GM23338 (cell line): Measurements from ENCODE around the gene CGA. TPM values are rescaled to one million over a fixed set of nuclear protein-coding genes. Genes with fewer than 3 reads are reported as not detected.

Experiments used
- ATAC-seq: fragments of 200-7000 bp; cut with Tn5 transposase; 3 replicates; pipeline ENCODE4 v1.9.1; 2020
- DNase-seq: peaks from one replicate; pipeline ENCODE4 v3.0.0-alpha.2; 2015; ENCODE audit warnings: low spot score
- H2AFZ ChIP-seq: fragments of 200-600 bp; sonication (generic); 2 replicates; pipeline ENCODE4 v1.8.0; 2016; ENCODE audit warnings: antibody characterized with exemption, mild to moderate bottlenecking, moderate library complexity
- H3F3A ChIP-seq: fragments of 200-600 bp; sonication (generic); replicated peaks from 2 replicates; pipeline ENCODE4 v1.8.0; 2017; ENCODE audit warnings: antibody characterized with exemption, mixed run types, low read depth
- H3K27ac ChIP-seq: fragments of 200-600 bp; sonication (generic); 2 replicates; pipeline ENCODE4 v1.6.1; 2016; ENCODE audit warnings: low read depth
- H3K27me3 ChIP-seq: fragments of 200-600 bp; sonication (generic); 2 replicates; pipeline ENCODE4 v1.8.0; 2016; ENCODE audit warnings: mild to moderate bottlenecking, mixed run types, moderate library complexity; ENCODE audit not compliant: insufficient read depth
- H3K36me3 ChIP-seq: fragments of 200-600 bp; sonication (generic); 2 replicates; pipeline ENCODE4 v1.8.0; 2016; ENCODE audit warnings: mild to moderate bottlenecking; ENCODE audit not compliant: insufficient read depth
- H3K4me1 ChIP-seq: fragments of 200-600 bp; sonication (generic); 2 replicates; pipeline ENCODE4 v1.8.0; 2016; ENCODE audit warnings: mild to moderate bottlenecking, moderate library complexity; ENCODE audit not compliant: insufficient read depth
- H3K4me2 ChIP-seq: fragments of 200-600 bp; sonication (generic); 2 replicates; pipeline ENCODE4 v1.7.1; 2017; ENCODE audit warnings: mixed run types
- H3K4me3 ChIP-seq: fragments of 200-600 bp; sonication (generic); 2 replicates; pipeline ENCODE4 v1.6.1; 2016; ENCODE audit warnings: mixed run types
- H3K79me2 ChIP-seq: fragments of 200-600 bp; sonication (generic); replicated peaks from 2 replicates; pipeline ENCODE4 v1.8.0; 2017; ENCODE audit warnings: mild to moderate bottlenecking; ENCODE audit not compliant: insufficient read depth
- H3K9me2 ChIP-seq: fragments of 200-600 bp; sonication (generic); 2 replicates; pipeline ENCODE4 v1.8.0; 2017; ENCODE audit not compliant: insufficient read depth
- H4K20me1 ChIP-seq: fragments of 200-600 bp; sonication (generic); replicated peaks from 2 replicates; pipeline ENCODE4 v1.8.0; 2017; ENCODE audit warnings: mild to moderate bottlenecking; ENCODE audit not compliant: insufficient read depth
- H3K27ac Mint-ChIP-seq: 2 replicates; pipeline ENCODE4 v1.8.0; 2020; ENCODE audit warnings: inconsistent platforms, mild to moderate bottlenecking, moderate library complexity, mixed read lengths
- H3K27me3 Mint-ChIP-seq: 3 replicates; pipeline ENCODE4 v1.8.0; 2022; ENCODE audit warnings: low read depth, mild to moderate bottlenecking, moderate library complexity, mixed read lengths, inconsistent platforms; ENCODE audit not compliant: insufficient read depth, poor library complexity
- H3K36me3 Mint-ChIP-seq: 3 replicates; pipeline ENCODE4 v1.8.0; 2021; ENCODE audit warnings: low read depth, mild to moderate bottlenecking, inconsistent platforms, moderate library complexity, mixed read lengths
- H3K4me1 Mint-ChIP-seq: 3 replicates; pipeline ENCODE4 v1.8.0; 2020; ENCODE audit warnings: mild to moderate bottlenecking, inconsistent platforms, mixed read lengths
- H3K4me3 Mint-ChIP-seq: 3 replicates; pipeline ENCODE4 v1.8.0; 2021; ENCODE audit warnings: moderate library complexity, mild to moderate bottlenecking, inconsistent platforms, mixed read lengths
- H3K9me3 Mint-ChIP-seq: 3 replicates; pipeline ENCODE4 v1.8.0; 2020; ENCODE audit warnings: moderate library complexity, mild to moderate bottlenecking, inconsistent platforms, mixed read lengths
- CREB1 ChIP-seq: fragments of 250-450 bp; sonication (Bioruptor Pico); IDR thresholded peaks from 2 replicates; pipeline ENCODE4 v1.5.0; 2020; ENCODE audit warnings: low read depth, mild to moderate bottlenecking, moderate library complexity
- JUNB ChIP-seq: IDR thresholded peaks from one replicate; pipeline ENCODE4 v1.6.1; 2016; ENCODE audit warnings: antibody characterized with exemption; ENCODE audit not compliant: unreplicated experiment
- POLR2AphosphoS5 ChIP-seq: IDR thresholded peaks from 2 replicates; pipeline ENCODE4 v1.6.1; 2016; ENCODE audit warnings: antibody characterized with exemption, low read depth
- STAT1 ChIP-seq: IDR thresholded peaks from one replicate; pipeline ENCODE4 v1.6.1; 2016; ENCODE audit warnings: antibody characterized with exemption; ENCODE audit not compliant: unreplicated experiment
- polyA plus RNA-seq: library from polyadenylated mRNA; unstranded; fragments of >200 nt; fragmentation: Nextera tagmentation; extraction: Ambion mirVana; gene quantifications from 2 replicates; pipeline ENCODE4 v1.2.1, GENCODE V29; 2016
- total RNA-seq: library from RNA; depleted of rRNA; stranded (reverse); fragments of >200 nt; shearing (Covaris generic); gene quantifications from 2 replicates; pipeline ENCODE4 v1.2.3, GENCODE V29; 2014
- TF ChIP-seq, protein P1 (sequence below): fragments of 250-450 bp; sonication (Bioruptor Pico); IDR thresholded peaks from 2 replicates; pipeline ENCODE4 v1.5.0; 2020; ENCODE audit warnings: mild to moderate bottlenecking, moderate library complexity
- TF ChIP-seq, protein P2 (sequence below): IDR thresholded peaks from 2 replicates; pipeline ENCODE4 v1.6.1; 2016; ENCODE audit warnings: antibody characterized with exemption
- TF ChIP-seq, protein P3 (sequence below), 2 experiments: fragments of 200-600 bp in 1 of 2; sonication (generic) in 1 of 2; conservative IDR thresholded peaks; 2 replicates each; pipeline versions ENCODE4 v1.5.1 to v1.6.1; 2016 to 2017; ENCODE audit warnings: antibody characterized with exemption in 2 of 2, low read depth in 2 of 2, mild to moderate bottlenecking in 2 of 2, moderate library complexity in 1 of 2

CGA gene
- total and polyA plus RNA-seq, 2 experiments from 2014 or later = not detected

DNA sequence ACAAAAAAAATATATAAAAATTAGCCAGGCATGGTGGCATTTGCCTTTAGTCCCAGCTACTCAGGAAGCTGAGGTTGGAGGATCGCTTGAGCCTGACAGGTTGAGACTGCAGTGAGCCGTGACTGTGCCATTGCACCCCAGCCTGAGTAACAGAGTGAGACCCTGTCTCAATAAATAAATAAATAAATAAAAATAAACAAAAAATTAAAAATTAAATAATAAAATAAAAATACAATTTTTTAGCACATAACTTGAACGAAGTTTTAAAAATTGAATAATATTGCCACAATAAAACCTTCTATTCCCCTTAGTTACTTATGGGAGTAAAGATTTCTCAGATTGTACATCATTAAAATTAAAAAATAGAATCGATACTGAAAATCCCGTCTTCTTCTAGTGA lies 29.2 kb upstream of the CGA start (continued):
- TF ChIP-seq, protein P1, sequence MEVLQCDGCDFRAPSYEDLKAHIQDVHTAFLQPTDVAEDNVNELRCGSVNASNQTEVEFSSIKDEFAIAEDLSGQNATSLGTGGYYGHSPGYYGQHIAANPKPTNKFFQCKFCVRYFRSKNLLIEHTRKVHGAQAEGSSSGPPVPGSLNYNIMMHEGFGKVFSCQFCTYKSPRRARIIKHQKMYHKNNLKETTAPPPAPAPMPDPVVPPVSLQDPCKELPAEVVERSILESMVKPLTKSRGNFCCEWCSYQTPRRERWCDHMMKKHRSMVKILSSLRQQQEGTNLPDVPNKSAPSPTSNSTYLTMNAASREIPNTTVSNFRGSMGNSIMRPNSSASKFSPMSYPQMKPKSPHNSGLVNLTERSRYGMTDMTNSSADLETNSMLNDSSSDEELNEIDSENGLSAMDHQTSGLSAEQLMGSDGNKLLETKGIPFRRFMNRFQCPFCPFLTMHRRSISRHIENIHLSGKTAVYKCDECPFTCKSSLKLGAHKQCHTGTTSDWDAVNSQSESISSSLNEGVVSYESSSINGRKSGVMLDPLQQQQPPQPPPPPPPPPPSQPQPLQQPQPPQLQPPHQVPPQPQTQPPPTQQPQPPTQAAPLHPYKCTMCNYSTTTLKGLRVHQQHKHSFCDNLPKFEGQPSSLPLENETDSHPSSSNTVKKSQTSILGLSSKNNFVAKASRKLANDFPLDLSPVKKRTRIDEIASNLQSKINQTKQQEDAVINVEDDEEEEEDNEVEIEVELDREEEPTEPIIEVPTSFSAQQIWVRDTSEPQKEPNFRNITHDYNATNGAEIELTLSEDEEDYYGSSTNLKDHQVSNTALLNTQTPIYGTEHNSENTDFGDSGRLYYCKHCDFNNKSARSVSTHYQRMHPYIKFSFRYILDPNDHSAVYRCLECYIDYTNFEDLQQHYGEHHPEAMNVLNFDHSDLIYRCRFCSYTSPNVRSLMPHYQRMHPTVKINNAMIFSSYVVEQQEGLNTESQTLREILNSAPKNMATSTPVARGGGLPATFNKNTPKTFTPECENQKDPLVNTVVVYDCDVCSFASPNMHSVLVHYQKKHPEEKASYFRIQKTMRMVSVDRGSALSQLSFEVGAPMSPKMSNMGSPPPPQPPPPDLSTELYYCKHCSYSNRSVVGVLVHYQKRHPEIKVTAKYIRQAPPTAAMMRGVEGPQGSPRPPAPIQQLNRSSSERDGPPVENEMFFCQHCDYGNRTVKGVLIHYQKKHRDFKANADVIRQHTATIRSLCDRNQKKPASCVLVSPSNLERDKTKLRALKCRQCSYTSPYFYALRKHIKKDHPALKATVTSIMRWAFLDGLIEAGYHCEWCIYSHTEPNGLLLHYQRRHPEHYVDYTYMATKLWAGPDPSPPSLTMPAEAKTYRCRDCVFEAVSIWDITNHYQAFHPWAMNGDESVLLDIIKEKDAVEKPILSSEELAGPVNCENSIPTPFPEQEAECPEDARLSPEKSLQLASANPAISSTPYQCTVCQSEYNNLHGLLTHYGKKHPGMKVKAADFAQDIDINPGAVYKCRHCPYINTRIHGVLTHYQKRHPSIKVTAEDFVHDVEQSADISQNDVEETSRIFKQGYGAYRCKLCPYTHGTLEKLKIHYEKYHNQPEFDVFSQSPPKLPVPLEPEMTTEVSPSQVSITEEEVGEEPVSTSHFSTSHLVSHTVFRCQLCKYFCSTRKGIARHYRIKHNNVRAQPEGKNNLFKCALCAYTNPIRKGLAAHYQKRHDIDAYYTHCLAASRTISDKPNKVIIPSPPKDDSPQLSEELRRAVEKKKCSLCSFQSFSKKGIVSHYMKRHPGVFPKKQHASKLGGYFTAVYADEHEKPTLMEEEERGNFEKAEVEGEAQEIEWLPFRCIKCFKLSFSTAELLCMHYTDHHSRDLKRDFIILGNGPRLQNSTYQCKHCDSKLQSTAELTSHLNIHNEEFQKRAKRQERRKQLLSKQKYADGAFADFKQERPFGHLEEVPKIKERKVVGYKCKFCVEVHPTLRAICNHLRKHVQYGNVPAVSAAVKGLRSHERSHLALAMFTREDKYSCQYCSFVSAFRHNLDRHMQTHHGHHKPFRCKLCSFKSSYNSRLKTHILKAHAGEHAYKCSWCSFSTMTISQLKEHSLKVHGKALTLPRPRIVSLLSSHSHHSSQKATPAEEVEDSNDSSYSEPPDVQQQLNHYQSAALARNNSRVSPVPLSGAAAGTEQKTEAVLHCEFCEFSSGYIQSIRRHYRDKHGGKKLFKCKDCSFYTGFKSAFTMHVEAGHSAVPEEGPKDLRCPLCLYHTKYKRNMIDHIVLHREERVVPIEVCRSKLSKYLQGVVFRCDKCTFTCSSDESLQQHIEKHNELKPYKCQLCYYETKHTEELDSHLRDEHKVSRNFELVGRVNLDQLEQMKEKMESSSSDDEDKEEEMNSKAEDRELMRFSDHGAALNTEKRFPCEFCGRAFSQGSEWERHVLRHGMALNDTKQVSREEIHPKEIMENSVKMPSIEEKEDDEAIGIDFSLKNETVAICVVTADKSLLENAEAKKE = no peak
- TF ChIP-seq STAT1 = no peak
- TF ChIP-seq, protein P2, sequence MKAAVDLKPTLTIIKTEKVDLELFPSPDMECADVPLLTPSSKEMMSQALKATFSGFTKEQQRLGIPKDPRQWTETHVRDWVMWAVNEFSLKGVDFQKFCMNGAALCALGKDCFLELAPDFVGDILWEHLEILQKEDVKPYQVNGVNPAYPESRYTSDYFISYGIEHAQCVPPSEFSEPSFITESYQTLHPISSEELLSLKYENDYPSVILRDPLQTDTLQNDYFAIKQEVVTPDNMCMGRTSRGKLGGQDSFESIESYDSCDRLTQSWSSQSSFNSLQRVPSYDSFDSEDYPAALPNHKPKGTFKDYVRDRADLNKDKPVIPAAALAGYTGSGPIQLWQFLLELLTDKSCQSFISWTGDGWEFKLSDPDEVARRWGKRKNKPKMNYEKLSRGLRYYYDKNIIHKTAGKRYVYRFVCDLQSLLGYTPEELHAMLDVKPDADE = no peak

DNA sequence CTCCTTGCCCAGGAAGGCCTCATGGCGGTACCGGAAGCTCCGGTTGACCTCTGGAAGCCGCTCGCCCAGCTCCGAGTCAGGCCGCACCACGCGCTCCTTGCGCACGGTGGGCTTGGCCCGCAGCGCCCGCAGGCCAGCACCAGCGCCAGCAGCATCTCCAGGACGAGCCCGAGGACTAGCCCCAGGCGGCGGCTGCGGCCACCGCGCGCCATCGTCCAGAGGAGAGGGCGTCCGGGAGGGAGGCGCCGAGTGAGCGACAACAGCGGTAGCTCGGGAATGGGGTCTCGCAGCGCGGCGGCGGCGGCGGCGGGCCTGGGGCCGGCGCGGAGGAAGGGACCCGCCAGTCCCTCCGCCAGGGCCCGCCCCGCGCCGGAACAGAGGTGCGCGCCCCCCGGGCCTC lies 27.6 kb upstream of the CGA start:
- no peaks in the 10 kb centered on the region for H3K79me2 ChIP-seq
- H4K20me1 ChIP-seq = no peaks in the 10 kb centered on the region
- no peak overlapping the region for H3K27ac Mint-ChIP-seq
- H3K36me3 ChIP-seq = no peaks in the 10 kb centered on the region
- H2AFZ ChIP-seq = peak overlapping the region; percentile 89
- peaks cover 8% of the 10 kb centered on the region; the same call in 1 of the 2 replicates for H3F3A ChIP-seq
- H3K9me2 ChIP-seq = 0 out of 2 replicates have a peak, but pooled peaks cover 3% of the 10 kb centered on the region
- H3K4me1 ChIP-seq = no peaks in the 10 kb centered on the region
- peaks cover 5% of the 10 kb centered on the region; the same call in 2 of the 3 replicates for H3K36me3 Mint-ChIP-seq
- peak; percentile 76 for DNase-seq
- H3K9me3 Mint-ChIP-seq = peaks cover 6% of the 10 kb centered on the region; the same call in 2 of the 3 replicates
- H3K4me3 Mint-ChIP-seq = no peak overlapping the region; the same call in 2 of the 3 replicates
- H3K4me1 Mint-ChIP-seq = peaks cover 3% of the 10 kb centered on the region; the same call in 2 of the 3 replicates
- peaks cover 9% of the 10 kb centered on the region for H3K27me3 Mint-ChIP-seq
- ATAC-seq = peak; percentile 91
- TF ChIP-seq, protein P2 = no peak
- TF ChIP-seq JUNB = no peak
- no peak for TF ChIP-seq CREB1 (CRISPR knock-in tag)
- no peak for TF ChIP-seq STAT1
- TF ChIP-seq, protein P3, sequence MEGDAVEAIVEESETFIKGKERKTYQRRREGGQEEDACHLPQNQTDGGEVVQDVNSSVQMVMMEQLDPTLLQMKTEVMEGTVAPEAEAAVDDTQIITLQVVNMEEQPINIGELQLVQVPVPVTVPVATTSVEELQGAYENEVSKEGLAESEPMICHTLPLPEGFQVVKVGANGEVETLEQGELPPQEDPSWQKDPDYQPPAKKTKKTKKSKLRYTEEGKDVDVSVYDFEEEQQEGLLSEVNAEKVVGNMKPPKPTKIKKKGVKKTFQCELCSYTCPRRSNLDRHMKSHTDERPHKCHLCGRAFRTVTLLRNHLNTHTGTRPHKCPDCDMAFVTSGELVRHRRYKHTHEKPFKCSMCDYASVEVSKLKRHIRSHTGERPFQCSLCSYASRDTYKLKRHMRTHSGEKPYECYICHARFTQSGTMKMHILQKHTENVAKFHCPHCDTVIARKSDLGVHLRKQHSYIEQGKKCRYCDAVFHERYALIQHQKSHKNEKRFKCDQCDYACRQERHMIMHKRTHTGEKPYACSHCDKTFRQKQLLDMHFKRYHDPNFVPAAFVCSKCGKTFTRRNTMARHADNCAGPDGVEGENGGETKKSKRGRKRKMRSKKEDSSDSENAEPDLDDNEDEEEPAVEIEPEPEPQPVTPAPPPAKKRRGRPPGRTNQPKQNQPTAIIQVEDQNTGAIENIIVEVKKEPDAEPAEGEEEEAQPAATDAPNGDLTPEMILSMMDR (conservative IDR thresholded peaks at IDR 0.05; ENCODE audit: low read depth in 2 of 2) = no peak
- TF ChIP-seq POLR2AphosphoS5 = 0 out of 2 replicates have a peak, but pooled peaks have one; percentile 18
- peak overlapping the region; percentile 46 for H3K4me3 ChIP-seq
- peak overlapping the region; percentile 62; the same call in 1 of the 2 replicates for H3K27ac ChIP-seq
- H3K27me3 ChIP-seq = no peaks in the 10 kb centered on the region
- H3K4me2 ChIP-seq = peak overlapping the region; percentile 70
